HS-27A (cell line): ENCODE measurements around the gene PLXNA2.

Experiments used
- DNase-seq: peaks from one replicate; pipeline ENCODE4 v3.0.0-alpha.2; 2012; ENCODE audit warnings: low read depth, missing footprints

PLXNA2 gene

GRCh38 chr1:208264469-208265121 is 20.4 kb upstream of the PLXNA2 start:
- DNase-seq: no peak

- no peak for DNase-seq
These were observed 17.7 kb upstream of the PLXNA2 start for GRCh38 chr1:208261874-208262273.

GRCh38 chr1:208258277-208258676 is 14.1 kb upstream of the PLXNA2 start:
- DNase-seq: no peak

GRCh38 chr1:208257351-208257750 is 13.2 kb upstream of the PLXNA2 start:
- no peak for DNase-seq

GRCh38 chr1:208256556-208256955 is 12.4 kb upstream of the PLXNA2 start:
- no peak for DNase-seq

GRCh38 chr1:208256091-208256490 is 11.9 kb upstream of the PLXNA2 start:
- no peak for DNase-seq

GRCh38 chr1:208254862-208255261 is 10.7 kb upstream of the PLXNA2 start:
- no peak for DNase-seq

GRCh38 chr1:208254376-208254775 is 10.2 kb upstream of the PLXNA2 start:
- DNase-seq: no peak

- DNase-seq: no peak
These were observed 8.8 kb upstream of the PLXNA2 start for GRCh38 chr1:208252836-208253576.

GRCh38 chr1:208251911-208252835 is 8.0 kb upstream of the PLXNA2 start:
- DNase-seq: no peak

- no peak for DNase-seq
These were observed 6.8 kb upstream of the PLXNA2 start for GRCh38 chr1:208251015-208251414.

- no peak for DNase-seq
These were observed 6.4 kb upstream of the PLXNA2 start for GRCh38 chr1:208250613-208251012.

- DNase-seq: no peak
These were observed 5.0 kb upstream of the PLXNA2 start for GRCh38 chr1:208248991-208249696.

GRCh38 chr1:208248307-208248801 is 4.2 kb upstream of the PLXNA2 start:
- DNase-seq: no peak

GRCh38 chr1:208247696-208248095 is 3.5 kb upstream of the PLXNA2 start:
- no peak for DNase-seq

- peak; percentile 73 for DNase-seq
These were observed 1.1 kb upstream of the PLXNA2 start for GRCh38 chr1:208245185-208245705.

- DNase-seq: no peak
These were observed 637 bp downstream of the PLXNA2 start for GRCh38 chr1:208243527-208243966.

- DNase-seq: no peak
These were observed 1.1 kb downstream of the PLXNA2 start for GRCh38 chr1:208242941-208243526.

GRCh38 chr1:208242146-208242545 is 2.0 kb downstream of the PLXNA2 start:
- DNase-seq: no peak

GRCh38 chr1:208241512-208241911 is 2.7 kb downstream of the PLXNA2 start:
- DNase-seq: no peak
